Astrocyte of the spinal cord (primary cell): ENCODE measurements around the gene PRKG1.

Experiments used
- DNase-seq: peaks from one replicate; pipeline ENCODE4 v3.0.0; 2011; ENCODE audit warnings: low read depth, low spot score
- H3K4me3 ChIP-seq: 2 replicates; pipeline ENCODE4 v1.5.1; 2011; ENCODE audit warnings: low read depth, mild to moderate bottlenecking, low read length, moderate library complexity
- in situ Hi-C: cut with HindIII; loops from 2 replicates; pipeline ENCODE4 v1.10.0; 2017; ENCODE audit warnings: low sequenced_read_pairs
- TF ChIP-seq, protein P1 (sequence below): IDR thresholded peaks from 2 replicates; pipeline ENCODE4 v1.5.1; 2012; ENCODE audit warnings: low read depth, mild to moderate bottlenecking, low read length, inconsistent platforms

PRKG1 gene

DNA sequence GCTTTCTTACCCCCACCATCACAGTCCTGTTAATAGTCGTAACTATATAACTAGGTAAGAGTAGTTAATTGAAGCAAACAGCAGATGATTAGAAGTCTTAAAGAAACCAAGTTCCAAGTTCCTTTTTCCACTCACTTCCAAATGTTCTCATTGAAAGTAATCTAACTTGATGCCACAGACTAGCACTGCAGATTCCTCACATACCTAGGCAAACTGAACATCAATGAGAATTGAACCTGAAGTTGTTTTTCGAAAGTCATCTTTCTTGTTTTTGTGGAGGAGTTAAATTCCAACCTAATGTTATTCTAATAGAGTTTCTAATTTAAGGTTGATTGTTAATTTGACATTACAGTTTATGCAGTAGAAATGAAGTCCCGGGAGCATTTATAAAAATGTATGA is 5.5 kb downstream of the PRKG1 start:
- in situ Hi-C loops = no loop called here
- DNase-seq = no peak
- no peak overlapping the region for H3K4me3 ChIP-seq
- TF ChIP-seq, protein P1, sequence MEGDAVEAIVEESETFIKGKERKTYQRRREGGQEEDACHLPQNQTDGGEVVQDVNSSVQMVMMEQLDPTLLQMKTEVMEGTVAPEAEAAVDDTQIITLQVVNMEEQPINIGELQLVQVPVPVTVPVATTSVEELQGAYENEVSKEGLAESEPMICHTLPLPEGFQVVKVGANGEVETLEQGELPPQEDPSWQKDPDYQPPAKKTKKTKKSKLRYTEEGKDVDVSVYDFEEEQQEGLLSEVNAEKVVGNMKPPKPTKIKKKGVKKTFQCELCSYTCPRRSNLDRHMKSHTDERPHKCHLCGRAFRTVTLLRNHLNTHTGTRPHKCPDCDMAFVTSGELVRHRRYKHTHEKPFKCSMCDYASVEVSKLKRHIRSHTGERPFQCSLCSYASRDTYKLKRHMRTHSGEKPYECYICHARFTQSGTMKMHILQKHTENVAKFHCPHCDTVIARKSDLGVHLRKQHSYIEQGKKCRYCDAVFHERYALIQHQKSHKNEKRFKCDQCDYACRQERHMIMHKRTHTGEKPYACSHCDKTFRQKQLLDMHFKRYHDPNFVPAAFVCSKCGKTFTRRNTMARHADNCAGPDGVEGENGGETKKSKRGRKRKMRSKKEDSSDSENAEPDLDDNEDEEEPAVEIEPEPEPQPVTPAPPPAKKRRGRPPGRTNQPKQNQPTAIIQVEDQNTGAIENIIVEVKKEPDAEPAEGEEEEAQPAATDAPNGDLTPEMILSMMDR = no peak

DNA sequence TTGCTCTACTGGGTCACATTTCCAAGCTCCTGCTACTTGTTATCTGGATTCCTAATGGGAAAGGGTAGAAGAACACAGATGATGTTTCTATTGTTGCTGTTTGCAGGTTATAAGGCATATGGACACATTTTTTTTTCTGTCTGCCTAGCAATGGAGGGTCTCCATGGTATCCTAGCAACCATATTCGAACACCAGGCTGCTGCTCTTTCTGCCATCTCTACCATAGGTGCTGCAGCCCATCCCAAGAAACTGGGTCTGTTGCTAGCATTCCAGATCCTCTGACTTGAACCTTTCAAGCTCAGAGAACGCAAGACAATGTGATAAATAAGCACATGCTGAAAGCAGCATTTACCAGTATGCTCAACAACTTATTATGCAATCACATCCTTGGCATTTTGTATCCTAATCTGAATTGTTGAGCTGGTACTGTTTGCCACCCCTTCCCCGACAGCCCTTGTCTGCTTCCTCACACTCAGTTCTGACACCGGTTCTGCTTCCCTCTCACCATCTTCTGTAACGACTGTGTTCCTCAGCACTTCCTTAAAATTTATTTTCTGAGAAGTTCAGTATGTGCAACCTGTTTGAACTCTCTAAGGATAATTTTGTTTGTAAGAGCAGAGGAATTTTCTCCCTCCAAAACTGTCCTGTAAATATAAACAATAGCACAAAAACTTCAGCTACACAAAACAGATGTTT is 6.2 kb downstream of the PRKG1 start:
- in situ Hi-C loops = no loop called here
- TF ChIP-seq, protein P1 = no peak
- no peak for DNase-seq
- H3K4me3 ChIP-seq = no peak overlapping the region

DNA sequence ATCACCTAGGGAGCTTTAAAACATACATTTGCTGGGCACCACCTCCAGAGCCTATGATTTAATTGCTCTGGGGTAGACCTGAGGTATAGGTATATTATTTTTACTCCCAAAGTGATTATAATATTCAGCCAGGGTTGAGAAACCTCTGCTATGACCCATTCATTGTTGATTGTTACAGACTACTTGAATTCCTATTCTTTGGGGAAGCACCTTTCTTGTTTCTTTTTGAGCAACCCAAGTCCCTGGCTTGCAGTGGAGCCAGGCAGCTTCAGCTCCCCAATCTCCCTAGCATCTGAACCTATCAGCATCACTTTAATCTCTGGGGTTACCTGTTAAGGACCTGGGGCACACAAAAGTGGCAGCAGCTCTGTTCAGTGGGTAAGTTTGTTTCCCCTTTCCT is 8.6 kb downstream of the PRKG1 start:
- no peak overlapping the region for H3K4me3 ChIP-seq
- TF ChIP-seq, protein P1 = no peak
- DNase-seq = no peak
- in situ Hi-C loops = no loop called here

DNA sequence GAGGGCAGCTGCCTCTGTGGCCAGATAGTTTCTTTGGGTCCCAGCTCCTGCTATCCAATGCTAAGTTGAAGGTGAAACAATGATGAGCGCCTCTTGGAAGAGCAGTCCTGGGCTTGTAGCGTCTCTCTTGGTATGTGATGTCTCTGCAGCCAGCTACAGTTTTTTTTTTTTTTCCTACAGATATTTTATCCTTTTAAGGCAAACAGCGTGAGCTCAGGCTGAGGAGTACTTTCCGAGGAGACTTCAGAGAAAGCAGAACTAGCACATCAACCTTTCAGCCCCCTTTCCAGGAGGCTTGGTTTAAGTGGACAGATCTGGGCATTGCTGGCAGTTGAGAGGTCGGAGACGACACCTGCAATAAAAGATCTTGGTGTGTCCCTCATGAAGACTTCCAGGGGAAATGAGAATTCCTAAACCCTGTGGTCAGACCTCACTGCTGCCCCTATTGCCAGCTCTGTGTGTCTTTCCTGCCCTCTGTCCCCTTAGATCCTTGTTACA is 9.1 kb downstream of the PRKG1 start:
- TF ChIP-seq, protein P1 = no peak
- DNase-seq = no peak

DNA sequence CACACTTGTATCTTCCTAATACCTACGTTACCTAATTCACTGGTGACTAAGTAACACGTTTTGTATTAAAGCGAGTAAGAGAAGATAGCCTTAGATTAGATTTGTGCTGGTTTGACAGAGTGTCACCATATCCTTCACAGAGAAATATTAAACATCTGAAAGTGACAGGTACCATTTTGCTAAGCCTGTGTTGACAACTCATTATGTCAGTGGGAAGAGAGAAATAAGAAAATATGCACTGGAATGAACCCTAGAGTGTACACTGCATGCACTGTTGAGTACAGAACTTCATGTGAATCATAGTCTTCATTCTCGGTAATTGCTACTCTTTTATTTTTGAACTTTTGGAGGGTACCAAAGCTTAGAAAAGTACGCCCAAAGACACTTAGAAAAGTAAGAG is 10.9 kb downstream of the PRKG1 start:
- in situ Hi-C loops = no loop called here
- TF ChIP-seq, protein P1 = no peak
- DNase-seq = no peak
- H3K4me3 ChIP-seq = no peak overlapping the region

More for the DNA sequence above, 9.1 kb downstream of the PRKG1 start:
- in situ Hi-C loops = no loop called here
- no peak overlapping the region for H3K4me3 ChIP-seq

DNA sequence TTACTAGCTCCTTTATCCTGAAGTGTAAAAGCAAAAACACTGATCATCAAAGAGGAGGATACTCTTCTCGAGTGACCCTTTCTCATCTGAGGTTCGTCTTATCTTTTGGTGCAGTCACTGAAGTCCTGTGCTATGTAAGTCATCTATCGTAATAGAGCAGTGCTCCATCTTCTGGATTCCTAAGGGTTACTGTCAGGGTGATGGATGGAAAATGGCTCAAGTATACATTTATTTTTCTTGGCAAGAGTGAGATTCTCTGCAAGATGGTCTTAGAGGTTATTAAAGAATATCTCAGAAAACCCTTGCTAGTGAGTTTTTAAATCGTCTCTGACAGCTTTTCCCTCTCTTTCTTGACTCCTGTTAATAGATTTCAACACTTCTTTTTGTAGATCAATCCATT is 12.4 kb downstream of the PRKG1 start:
- no peak overlapping the region for H3K4me3 ChIP-seq
- DNase-seq = no peak
- TF ChIP-seq, protein P1 = no peak
- in situ Hi-C loops = no loop called here

DNA sequence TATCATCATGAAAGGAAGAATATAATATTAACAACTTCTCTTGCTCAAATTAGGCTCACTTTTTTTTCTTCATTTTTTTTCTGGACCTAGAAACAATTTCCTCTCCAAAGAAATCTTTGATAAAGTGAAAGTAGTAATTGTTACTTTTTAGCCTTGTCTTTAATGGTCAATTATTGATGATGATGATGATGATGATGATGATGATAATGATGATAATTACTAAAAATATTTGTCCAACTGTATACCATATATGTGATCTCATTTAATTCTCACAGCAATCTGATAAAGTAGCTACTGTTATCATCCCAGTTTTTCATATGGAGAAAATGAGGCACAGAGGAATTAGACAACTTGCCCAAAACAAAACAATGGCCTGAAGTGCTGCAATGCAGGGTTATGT is 12.8 kb downstream of the PRKG1 start:
- in situ Hi-C loops = no loop called here
- DNase-seq = no peak
- no peak overlapping the region for H3K4me3 ChIP-seq
- TF ChIP-seq, protein P1 = no peak
